IPS DF 4.7 (cell line): Measurements from ENCODE around the gene FBXO7.
A peak's percentile ranks its signal among the peaks of the same experiment; 100 is the strongest.

Experiments used
- DNase-seq: peaks from one replicate; pipeline ENCODE4 v3.0.0-alpha.2; 2013; ENCODE audit warnings: low spot score; ENCODE audit errors: extremely low read depth

The FBXO7 gene

DNA sequence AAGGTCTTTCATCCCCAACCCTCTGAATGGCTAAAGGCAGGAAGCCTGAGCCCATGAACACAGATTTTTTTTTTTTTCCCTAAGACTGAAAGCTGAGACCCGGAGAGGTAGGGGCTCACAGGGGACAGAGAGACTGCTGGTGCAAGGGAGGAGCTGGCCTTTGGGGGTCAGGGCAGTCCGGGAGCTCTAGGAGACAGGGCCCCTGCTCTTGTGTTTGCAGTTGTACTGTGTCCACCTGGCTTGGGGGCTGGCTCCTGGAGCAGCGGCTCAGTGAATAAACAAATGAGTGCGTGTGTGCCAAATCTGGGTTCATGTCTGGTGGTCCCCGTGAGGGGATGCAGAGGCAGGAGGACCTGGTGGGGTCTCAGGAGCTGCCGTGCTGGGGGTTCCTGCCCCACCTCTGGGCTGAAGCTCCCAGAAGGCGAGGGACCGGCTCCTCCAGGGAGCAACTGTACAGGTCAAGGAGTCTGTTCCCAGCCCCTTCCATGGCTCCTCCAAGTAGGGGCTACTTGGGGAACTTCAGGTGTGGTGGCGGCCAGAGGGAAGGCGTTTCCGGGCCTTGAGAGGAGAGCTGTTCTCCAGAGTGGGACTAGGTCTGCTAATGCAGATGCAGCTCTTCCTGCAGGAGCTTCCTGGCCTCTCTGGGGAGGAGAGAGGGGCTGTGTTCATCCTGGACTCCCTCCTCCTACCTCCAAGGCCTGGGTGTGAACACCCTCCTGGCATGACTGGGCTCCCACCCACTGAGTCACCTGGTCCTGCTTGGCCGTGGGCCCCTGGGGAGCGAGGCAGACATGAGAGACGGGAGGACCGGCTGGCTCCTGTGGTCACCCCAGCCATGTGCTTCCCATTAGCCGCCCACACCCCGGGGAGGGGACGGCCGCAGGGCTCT is 57.6 kb downstream of the FBXO7 start:
- DNase-seq, result peak; percentile 46

DNA sequence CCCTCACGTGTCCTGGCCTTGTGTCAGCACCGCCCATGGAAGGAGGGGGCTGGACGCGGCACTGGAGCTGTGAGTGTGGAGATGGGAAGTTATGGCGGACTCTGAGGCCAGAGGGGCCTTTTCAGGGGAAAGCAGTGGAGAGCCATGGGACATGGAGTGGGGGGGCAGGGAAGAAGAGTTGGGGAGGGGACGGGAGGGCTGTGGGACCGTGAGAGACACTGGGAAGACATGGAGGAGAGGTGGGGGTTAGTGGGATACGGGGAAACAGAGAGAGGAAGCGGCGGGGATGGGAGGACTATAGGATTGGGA is 58.2 kb downstream of the FBXO7 start:
- DNase-seq, result no peak

- DNase-seq, result no peak
These were observed 58.9 kb downstream of the FBXO7 start for GRCh38 chr22:32533265-32534111.

GRCh38 chr22:32534252-32535235 is 59.9 kb downstream of the FBXO7 start:
- DNase-seq, result no peak

DNA sequence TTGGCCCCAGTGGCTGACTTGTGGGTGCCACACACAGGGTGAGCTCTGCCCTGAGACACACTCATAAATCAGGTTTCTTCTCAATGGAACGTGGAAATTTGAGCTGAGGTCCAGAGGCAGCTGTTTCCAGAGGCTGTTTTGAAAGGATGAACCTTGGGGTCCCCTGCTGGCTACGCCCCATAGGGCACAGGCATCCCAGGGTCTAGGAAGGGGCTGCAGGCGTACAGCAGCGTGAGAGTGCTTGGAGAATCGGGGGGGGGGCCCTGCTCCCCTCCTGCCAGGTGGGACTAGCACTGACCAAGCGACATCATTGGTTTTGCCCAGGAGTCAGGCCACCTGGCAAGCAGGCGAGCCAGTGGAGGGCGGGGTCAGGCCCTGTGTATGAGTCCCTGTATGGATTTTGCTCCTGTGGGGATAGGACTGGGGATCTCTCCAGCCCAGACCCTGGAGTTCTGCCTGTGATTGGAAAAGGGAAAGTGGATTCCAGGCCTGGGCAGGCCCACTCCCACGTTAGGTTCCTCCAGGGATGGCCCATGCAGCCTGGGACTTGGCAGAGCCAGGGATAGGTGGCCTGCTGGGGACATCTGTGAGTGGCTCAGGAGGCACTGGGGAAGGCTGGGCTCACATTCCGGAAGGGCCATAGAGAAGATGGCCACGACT is 61.0 kb downstream of the FBXO7 start:
- DNase-seq, result no peak

- no peak for DNase-seq
These were observed 61.7 kb downstream of the FBXO7 start for GRCh38 chr22:32536352-32536751.

DNA sequence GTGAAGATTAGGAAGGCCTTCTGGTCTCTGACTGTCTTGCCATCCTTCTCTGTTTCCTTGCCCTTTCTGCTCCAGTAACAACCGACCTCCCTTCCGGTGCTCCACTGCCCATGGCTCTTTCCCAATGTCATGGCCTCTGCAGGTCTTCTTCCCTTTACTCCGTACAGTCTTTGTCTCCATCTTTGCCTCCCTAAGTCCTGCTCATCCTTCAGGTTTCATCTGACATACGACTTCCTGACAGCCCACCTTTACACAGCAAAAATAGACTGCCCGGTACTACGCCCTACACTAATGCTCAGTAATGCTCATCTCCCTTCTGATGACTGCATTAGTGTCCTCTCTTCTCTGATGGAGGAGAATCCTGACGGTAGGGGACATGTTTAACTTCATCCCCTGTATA is 63.9 kb downstream of the FBXO7 start:
- DNase-seq, result no peak

DNA sequence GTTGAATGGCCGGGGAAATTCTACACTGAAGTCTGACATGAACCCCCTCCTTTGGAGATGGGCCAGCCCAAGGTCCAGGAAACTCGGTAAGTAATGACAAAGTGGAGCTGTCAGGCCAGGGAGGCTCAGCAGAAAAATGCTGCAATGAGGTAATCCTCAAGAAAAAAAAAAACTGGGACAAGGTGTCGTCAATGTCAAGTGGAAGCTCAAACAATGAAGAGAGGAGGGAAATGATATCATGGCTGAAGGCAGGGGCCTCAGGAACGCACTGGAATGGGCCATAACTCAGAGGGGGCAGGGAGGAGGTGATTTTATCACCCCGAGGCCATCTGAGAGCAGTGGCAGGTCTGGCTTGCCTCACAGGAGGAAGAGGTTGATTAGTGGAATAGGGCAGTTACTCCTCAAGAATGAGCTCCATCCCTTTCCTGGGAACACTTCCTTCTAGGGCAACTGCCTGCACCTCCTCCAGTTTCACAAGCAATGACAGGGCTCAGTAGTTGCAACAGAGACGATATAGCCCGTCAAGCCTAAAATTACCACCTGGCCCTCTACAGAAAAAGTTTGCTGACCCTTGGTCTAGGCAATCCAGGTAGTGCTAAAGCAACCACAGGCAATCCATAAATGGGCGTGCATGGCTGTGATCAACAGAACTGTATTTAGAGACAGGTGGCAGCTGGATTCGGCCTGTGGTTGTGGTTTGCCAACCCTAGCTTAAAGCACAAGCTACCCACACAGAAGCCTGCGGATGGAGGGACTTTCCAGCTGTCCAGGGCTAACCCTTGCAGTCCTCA is 65.2 kb downstream of the FBXO7 start:
- no peak for DNase-seq

DNA sequence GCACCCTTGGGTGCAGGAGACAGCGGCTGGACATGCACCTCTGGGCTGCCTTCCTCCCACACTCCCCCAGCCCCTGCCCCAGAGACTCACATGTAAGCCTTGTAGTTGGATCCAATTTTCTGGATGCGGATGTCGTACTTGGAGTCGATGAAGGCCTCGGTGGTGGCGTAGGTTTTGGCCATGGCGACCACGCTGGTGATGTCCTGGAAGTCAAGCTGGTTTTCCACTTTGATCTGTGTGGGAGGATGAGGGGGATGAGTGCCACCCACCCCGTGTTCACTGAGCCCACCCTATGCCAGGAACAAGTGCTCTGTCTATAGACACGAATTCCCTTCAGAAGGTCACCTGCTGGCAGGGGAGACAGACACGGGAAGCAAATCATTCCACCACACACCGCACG is 66.9 kb downstream of the FBXO7 start:
- DNase-seq, result no peak

DNA sequence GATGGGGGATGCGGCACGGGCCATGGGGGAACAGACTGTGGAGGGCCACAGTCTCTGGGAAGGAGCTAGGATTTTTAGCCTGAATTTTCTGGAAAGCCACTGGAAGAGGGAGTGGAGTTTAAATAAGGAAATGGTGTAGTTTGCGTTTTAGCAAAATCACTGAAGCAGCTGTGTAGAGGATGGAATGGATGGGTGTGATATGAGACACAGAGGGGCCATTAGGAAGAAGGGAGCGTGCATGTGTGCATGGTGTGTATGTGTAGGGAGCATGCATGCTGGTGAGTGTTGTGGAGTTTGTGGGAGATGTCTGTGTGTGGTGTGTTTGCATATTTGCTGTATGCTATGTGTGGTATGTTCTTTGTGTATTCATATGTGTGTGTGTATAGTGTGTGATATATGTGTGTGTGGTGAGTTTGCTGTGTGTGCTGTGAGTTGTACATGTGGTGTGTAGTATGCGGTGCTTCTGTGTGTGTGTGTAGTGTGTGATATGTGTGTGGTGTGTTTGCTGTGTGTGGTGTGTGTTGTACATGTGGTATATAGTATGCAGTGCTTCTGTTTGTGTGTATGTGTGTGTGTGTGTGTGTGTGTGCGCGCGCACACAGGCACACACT is 67.6 kb downstream of the FBXO7 start:
- DNase-seq, result no peak

DNA sequence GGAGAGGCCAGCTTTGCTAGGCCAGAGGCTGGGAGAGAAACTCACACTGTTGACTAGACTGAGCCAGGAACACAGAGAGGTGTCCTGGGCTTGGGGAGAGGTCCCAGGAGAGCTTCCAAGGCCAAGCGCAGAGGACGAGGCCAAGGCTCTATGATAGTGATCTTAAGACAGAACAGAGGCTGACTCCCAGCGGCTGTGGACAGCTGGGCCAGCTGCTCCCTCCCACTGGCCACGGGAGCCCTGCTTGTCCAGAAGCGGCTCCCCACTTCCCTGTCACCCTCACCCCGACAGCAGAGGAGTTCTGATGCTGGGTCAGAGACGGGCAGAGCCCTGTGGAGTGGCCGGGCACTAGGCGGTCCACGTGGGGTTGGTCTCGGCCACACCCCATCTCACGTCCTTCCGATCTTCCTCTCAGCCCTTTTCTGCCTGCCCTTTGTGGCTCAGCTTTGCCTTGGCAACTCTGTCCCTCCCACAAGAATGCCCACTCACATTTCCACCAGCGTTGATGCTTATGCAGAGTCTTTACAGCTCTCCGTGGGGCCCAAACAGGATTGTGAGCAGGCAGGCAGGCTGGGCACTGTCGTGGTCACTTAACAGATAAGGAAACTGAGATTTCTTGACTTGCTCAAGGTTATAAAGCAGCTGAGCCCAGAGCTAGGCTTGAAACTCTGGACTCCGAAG is 68.2 kb downstream of the FBXO7 start:
- no peak for DNase-seq

DNA sequence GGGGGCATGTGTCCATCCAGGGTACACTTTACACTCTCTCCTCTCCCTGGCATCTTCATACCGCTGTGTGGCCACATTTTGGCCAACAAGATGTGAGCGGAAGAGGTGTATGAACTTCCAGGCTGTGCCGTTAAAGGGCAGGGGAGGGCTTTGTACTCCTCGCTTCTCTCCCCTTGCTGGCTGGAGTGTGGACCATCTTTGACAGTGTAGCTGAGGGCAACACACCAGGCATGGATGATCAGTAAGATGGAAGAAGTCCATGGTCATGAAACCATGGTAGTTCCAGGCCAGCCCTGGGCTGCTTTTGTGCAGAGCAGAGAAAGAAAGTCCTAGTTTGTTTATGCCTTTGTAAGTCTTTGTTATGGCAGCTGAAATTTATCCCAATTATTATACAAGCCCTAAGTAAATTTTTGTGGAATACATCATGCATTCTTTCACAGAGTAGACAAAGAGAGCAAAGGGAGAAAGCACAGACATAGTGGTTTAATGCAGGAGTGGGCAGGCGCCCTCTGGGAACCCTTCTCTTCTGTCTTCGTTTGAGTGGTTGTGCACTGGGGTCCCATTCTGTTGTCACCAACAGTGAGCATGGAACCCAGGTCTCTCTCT is 70.4 kb downstream of the FBXO7 start:
- no peak for DNase-seq

- DNase-seq, result no peak
These were observed 71.2 kb downstream of the FBXO7 start for GRCh38 chr22:32545801-32546200.

DNA sequence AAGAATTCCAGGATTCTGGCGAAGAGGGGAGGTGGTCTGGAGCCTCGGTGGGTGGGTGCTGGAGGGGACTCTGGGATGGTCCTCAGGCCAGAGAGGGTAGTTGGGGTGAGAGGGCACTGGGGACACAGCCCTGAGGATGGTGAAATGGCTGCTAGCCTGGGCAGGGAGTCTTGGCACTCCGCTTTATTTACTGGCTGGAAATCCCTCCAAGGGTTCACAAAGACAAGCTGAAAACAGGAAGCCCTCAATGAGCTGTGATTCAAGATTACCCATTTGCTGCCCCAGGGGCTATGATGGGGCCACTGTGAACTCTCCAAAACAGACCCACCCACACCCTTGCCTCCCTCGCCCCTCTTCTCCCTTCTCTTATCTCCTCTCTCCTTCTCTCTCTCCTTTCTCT is 71.9 kb downstream of the FBXO7 start:
- no peak for DNase-seq

- no peak for DNase-seq
These were observed 72.3 kb downstream of the FBXO7 start for GRCh38 chr22:32546935-32547334.

- DNase-seq, result no peak
These were observed 73.4 kb downstream of the FBXO7 start for GRCh38 chr22:32548039-32548438.
